ENCODE results near the gene FOCAD. TPM values are rescaled to one million over a fixed set of nuclear protein-coding genes. Genes with fewer than 3 reads are reported as not detected.

FOCAD gene
- total and polyA plus RNA-seq, 2 donors (not counting 1 experiment from before 2014, with no cell fraction given) = 40.3 to 145 TPM

DNA sequence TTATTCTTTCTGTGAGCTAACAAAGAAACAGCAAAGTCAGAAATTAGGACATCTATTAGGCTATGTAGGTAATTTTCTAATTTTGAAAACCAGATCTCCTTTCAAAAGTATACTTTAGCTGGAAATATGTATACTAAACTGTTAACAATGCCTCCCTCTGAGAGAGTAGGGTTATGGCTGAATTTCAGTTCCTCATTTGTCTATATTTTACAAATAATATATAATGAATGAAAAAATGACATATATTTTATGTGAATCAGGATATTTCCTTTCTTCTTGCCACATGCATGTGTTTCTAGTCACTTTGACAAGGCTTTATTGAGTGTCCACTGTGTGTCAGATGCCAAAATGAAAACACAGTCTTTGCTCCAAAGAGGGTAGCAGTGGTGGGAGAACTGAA, 331.9 kb downstream of the FOCAD start:
- Histone ChIP-seq H3K9me3 (ENCODE audit: control insufficient read depth, insufficient read depth, low read depth, low read length) (no peaks in the 10 kb centered on the region), H3K4me2 (ENCODE audit: extremely low read depth, insufficient read depth, low read length) (no peak overlapping the region), H3K79me2 (ENCODE audit: control insufficient read depth, insufficient read depth, low read length) (no peaks in the 10 kb centered on the region), H3K4me1 (ENCODE audit: control insufficient read depth, extremely low read depth, insufficient read depth, low read length) (no peaks in the 10 kb centered on the region), H4K20me1 (ENCODE audit: control insufficient read depth, extremely low read depth, insufficient read depth, low read length) (no peaks in the 10 kb centered on the region), H3K36me3 (ENCODE audit: control insufficient read depth, insufficient read depth, low read length) (no peaks in the 10 kb centered on the region), H3K27ac (ENCODE audit: insufficient read depth, low read length) (no peak overlapping the region), H3K9ac (ENCODE audit: insufficient read depth, low read length) (no peak overlapping the region), H3K27me3 (ENCODE audit: control insufficient read depth, insufficient read depth, low read length) (no peaks in the 10 kb centered on the region), H3K4me3 (replicated peaks in 1 of 4; ENCODE audit: control extremely low read depth in 1 of 4, insufficient read depth in 1 of 4, low read depth in 3 of 4, low read length in 4 of 4) (no peak overlapping the region), H2AFZ (ENCODE audit: low read length) (no peak overlapping the region)
- TF ChIP-seq, protein P1, sequence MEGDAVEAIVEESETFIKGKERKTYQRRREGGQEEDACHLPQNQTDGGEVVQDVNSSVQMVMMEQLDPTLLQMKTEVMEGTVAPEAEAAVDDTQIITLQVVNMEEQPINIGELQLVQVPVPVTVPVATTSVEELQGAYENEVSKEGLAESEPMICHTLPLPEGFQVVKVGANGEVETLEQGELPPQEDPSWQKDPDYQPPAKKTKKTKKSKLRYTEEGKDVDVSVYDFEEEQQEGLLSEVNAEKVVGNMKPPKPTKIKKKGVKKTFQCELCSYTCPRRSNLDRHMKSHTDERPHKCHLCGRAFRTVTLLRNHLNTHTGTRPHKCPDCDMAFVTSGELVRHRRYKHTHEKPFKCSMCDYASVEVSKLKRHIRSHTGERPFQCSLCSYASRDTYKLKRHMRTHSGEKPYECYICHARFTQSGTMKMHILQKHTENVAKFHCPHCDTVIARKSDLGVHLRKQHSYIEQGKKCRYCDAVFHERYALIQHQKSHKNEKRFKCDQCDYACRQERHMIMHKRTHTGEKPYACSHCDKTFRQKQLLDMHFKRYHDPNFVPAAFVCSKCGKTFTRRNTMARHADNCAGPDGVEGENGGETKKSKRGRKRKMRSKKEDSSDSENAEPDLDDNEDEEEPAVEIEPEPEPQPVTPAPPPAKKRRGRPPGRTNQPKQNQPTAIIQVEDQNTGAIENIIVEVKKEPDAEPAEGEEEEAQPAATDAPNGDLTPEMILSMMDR (conservative IDR thresholded peaks at IDR 0.05 in 1 of 2, IDR thresholded peaks at IDR 0.05 in 1 of 2; ENCODE audit: low read depth in 1 of 2, low read length in 2 of 2) = no peak
- TF ChIP-seq EZH2 (IDR thresholded peaks at IDR 0.05; ENCODE audit: low read length, missing control alignments) = no peak
- DNase-seq (ENCODE audit: low read depth in 2 of 2) = no peak

DNA sequence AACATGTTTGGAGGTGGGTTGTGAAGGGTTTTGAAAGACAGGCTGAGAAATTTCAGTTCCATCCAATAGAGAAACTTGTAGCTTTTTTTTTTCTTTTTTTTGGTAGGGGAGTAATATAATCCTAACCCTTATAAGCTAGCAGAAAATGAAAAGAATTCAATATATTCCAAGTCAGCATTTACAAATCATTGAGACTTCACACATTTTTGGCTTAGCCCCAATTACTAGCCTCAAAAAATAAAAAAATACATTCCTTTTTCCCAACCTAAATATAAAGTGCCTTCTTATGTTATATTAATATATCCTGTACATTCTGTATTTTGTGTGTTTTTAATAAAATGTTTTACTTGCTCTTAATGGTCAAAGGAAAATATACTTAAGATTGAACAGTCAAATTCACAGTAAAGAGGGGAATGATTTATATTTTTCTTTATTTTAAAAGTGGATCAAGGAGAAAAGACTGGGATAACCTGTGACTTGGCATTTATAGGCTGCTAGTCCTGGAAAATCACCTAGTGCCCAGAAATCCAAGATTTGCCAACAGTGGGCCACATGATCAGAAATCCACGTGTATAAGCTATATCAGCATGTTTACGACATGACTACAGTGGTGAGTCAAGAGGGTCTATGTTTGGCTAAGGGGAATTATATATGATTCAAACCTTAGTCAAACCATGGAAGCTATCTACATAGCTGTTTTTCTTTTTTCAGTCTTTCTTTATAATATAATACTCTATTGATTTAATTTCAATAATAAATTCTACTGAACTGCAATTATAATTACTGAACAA, 332.8 kb downstream of the FOCAD start:
- no peaks in the 10 kb centered on the region for H3K4me1 ChIP-seq (ENCODE audit: control insufficient read depth, extremely low read depth, insufficient read depth, low read length)
- no peaks in the 10 kb centered on the region for H4K20me1 ChIP-seq (ENCODE audit: control insufficient read depth, extremely low read depth, insufficient read depth, low read length)
- no peak overlapping the region for H3K4me3 ChIP-seq (replicated peaks in 1 of 4; ENCODE audit: control extremely low read depth in 1 of 4, insufficient read depth in 1 of 4, low read depth in 3 of 4, low read length in 4 of 4)
- H2AFZ ChIP-seq (ENCODE audit: low read length) = no peak overlapping the region
- H3K27me3 ChIP-seq (ENCODE audit: control insufficient read depth, insufficient read depth, low read length) = no peaks in the 10 kb centered on the region
- no peak overlapping the region for H3K4me2 ChIP-seq (ENCODE audit: extremely low read depth, insufficient read depth, low read length)
- H3K9ac ChIP-seq (ENCODE audit: insufficient read depth, low read length) = no peak overlapping the region
- no peaks in the 10 kb centered on the region for H3K9me3 ChIP-seq (ENCODE audit: control insufficient read depth, insufficient read depth, low read depth, low read length)
- peak; percentile 67 for DNase-seq (ENCODE audit: low read depth in 2 of 2)
- no peaks in the 10 kb centered on the region for H3K79me2 ChIP-seq (ENCODE audit: control insufficient read depth, insufficient read depth, low read length)
- TF ChIP-seq, protein P1 (conservative IDR thresholded peaks at IDR 0.05 in 1 of 2, IDR thresholded peaks at IDR 0.05 in 1 of 2; ENCODE audit: low read depth in 1 of 2, low read length in 2 of 2) = no peak
- no peak for TF ChIP-seq EZH2 (IDR thresholded peaks at IDR 0.05; ENCODE audit: low read length, missing control alignments)
- H3K36me3 ChIP-seq (ENCODE audit: control insufficient read depth, insufficient read depth, low read length) = no peaks in the 10 kb centered on the region
- H3K27ac ChIP-seq (ENCODE audit: insufficient read depth, low read length) = no peak overlapping the region

DNA sequence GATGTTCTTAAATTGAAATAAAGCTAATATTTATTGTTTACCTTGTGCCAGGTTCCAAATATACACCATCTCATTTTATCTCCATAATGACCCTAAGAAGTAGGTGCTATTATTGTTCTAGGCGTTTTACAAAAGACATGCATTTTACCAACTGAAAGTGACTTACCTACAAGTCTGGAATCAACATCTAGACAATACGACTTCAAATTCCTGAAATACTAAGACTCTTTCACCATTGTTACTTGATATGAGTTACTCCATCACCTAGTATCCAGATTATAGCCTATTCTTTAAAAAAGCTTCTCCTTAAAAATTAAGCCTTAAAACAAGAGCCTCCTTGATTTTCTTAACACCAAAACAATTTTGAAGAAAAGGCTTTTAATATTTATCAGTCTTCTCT, 334.1 kb downstream of the FOCAD start:
- no peak overlapping the region for H2AFZ ChIP-seq (ENCODE audit: low read length)
- H3K4me3 ChIP-seq (replicated peaks in 1 of 4; ENCODE audit: control extremely low read depth in 1 of 4, insufficient read depth in 1 of 4, low read depth in 3 of 4, low read length in 4 of 4) = no peak overlapping the region
- TF ChIP-seq, protein P1 (conservative IDR thresholded peaks at IDR 0.05 in 1 of 2, IDR thresholded peaks at IDR 0.05 in 1 of 2; ENCODE audit: low read depth in 1 of 2, low read length in 2 of 2) = no peak
- no peak for TF ChIP-seq EZH2 (IDR thresholded peaks at IDR 0.05; ENCODE audit: low read length, missing control alignments)
- H3K9me3 ChIP-seq (ENCODE audit: control insufficient read depth, insufficient read depth, low read depth, low read length) = no peaks in the 10 kb centered on the region
- no peak overlapping the region for H3K9ac ChIP-seq (ENCODE audit: insufficient read depth, low read length)
- H3K36me3 ChIP-seq (ENCODE audit: control insufficient read depth, insufficient read depth, low read length) = no peaks in the 10 kb centered on the region
- no peak overlapping the region for H3K4me2 ChIP-seq (ENCODE audit: extremely low read depth, insufficient read depth, low read length)
- H3K27me3 ChIP-seq (ENCODE audit: control insufficient read depth, insufficient read depth, low read length) = no peaks in the 10 kb centered on the region
- H3K27ac ChIP-seq (ENCODE audit: insufficient read depth, low read length) = no peak overlapping the region
- DNase-seq (ENCODE audit: low read depth in 2 of 2) = no peak
- no peaks in the 10 kb centered on the region for H4K20me1 ChIP-seq (ENCODE audit: control insufficient read depth, extremely low read depth, insufficient read depth, low read length)
- H3K4me1 ChIP-seq (ENCODE audit: control insufficient read depth, extremely low read depth, insufficient read depth, low read length) = no peaks in the 10 kb centered on the region
- no peaks in the 10 kb centered on the region for H3K79me2 ChIP-seq (ENCODE audit: control insufficient read depth, insufficient read depth, low read length)

Data from fibroblast of lung (primary cell).